H1 (cell line): ENCODE data around the gene ANXA2. TPM values are rescaled to one million over a fixed set of nuclear protein-coding genes. Genes with fewer than 3 reads are reported as not detected.

Source experiments
- BRCA1 ChIP-seq: IDR thresholded peaks from 2 replicates; pipeline ENCODE4 v1.6.1; 2012; ENCODE audit warnings: low read depth, low read length, improper control_type of control experiment
- CEBPB ChIP-seq: IDR thresholded peaks from 2 replicates; pipeline ENCODE4 v1.6.1; 2012; ENCODE audit warnings: low read depth, low read length
- SUZ12 ChIP-seq: fragments of 200-600 bp; sonication (generic); IDR thresholded peaks from 2 replicates; pipeline ENCODE4 v1.6.1; 2012; ENCODE audit warnings: mild to moderate bottlenecking, inconsistent platforms, low read length, moderate library complexity, mixed read lengths
- polyA plus RNA-seq, 7 experiments: library from polyadenylated mRNA; depleted of rRNA in 3 of 7; stranded (reverse) in 5 of 7; unstranded in 2 of 7; fragments of >200 nt in 5 of 7; fragments of 200-250 nt in 2 of 7; gene quantifications; 1 replicate in 5 of 7; 2 replicates in 1 of 7; 4 replicates in 1 of 7; pipeline versions ENCODE4 v1.2.1 to v1.2.3, GENCODE V29; 2011 to 2013; ENCODE audit warnings: missing spikeins in 2 of 7, mixed read lengths in 2 of 7
- total RNA-seq: library from RNA; stranded (reverse); fragmentation: NEBNext Ultra II Directional; extraction: Animal tissue kit (Norgen Biotek cat#: 25700); gene quantifications from 2 replicates; pipeline ENCODE4 v1.2.1, GENCODE V29; 2021

Gene ANXA2
- total and polyA plus RNA-seq, 2 of the 8 experiments (the other 6 are each of a cell fraction or from before 2014, with no cell fraction given) = 178 to 217 TPM

- TF ChIP-seq SUZ12 (no peak), BRCA1 (no peak), CEBPB (no peak)
- TF ChIP-seq, all 59 proteins: peak for 0
Observed at GRCh38 chr15:60408463-60408981, 10.7 kb upstream of the ANXA2 start (continued).
